Parathyroid adenoma (tissue), 2 donors: Measurements from ENCODE around the gene SIGMAR1.
"Not testable (repeated sequence)": the region's sequence is repeated elsewhere in the genome, so short reads cannot be mapped to it uniquely, and the experiment has no call there.

Source experiments
- H2AFZ ChIP-seq: fragments of 300-600 bp; sonication (generic); one replicate; pipeline ENCODE4 v1.7.0; 2017; ENCODE audit warnings: antibody characterized with exemption, mild to moderate bottlenecking
- H3K27ac ChIP-seq: fragments of 300-600 bp; sonication (generic); one replicate; pipeline ENCODE4 v1.7.0; 2017
- H3K27me3 ChIP-seq: fragments of 300-600 bp; sonication (generic); one replicate; pipeline ENCODE4 v1.7.0; 2017; ENCODE audit warnings: low read length; ENCODE audit not compliant: control insufficient read depth, insufficient read depth
- H3K36me3 ChIP-seq: fragments of 300-600 bp; sonication (generic); one replicate; pipeline ENCODE4 v1.7.0; 2017; ENCODE audit warnings: low read length; ENCODE audit not compliant: control insufficient read depth, insufficient read depth
- H3K4me1 ChIP-seq: fragments of 300-600 bp; sonication (generic); one replicate; pipeline ENCODE4 v1.7.0; 2017; ENCODE audit warnings: control low read depth
- H3K4me2 ChIP-seq: fragments of 300-600 bp; sonication (generic); one replicate; pipeline ENCODE4 v1.7.0; 2017; ENCODE audit warnings: low read length
- H3K4me3 ChIP-seq: fragments of 300-600 bp; sonication (generic); one replicate; pipeline ENCODE4 v1.7.0; 2017; ENCODE audit warnings: low read depth, low read length
- H3K79me2 ChIP-seq: fragments of 300-600 bp; sonication (generic); one replicate; pipeline ENCODE4 v1.7.0; 2017; ENCODE audit warnings: control low read depth
- H3K9ac ChIP-seq: fragments of 300-600 bp; sonication (generic); one replicate; pipeline ENCODE4 v1.7.0; 2017; ENCODE audit warnings: mild to moderate bottlenecking
- H3K9me3 ChIP-seq: fragments of 300-600 bp; sonication (generic); one replicate; pipeline ENCODE4 v1.7.0; 2017; ENCODE audit warnings: low read length; ENCODE audit not compliant: control insufficient read depth
- CTCF ChIP-seq: fragments of 300-600 bp; sonication (generic); IDR thresholded peaks from one replicate; pipeline ENCODE4 v1.7.0; 2017; ENCODE audit warnings: antibody characterized with exemption, mild to moderate bottlenecking
- donor health status: primary hyperparathyroidism.

SIGMAR1 gene

GRCh38 chr9:34642679-34643078 lies 5.1 kb upstream of the SIGMAR1 start:
- no peaks in the 10 kb centered on the region for H3K9me3 ChIP-seq
- no peaks in the 10 kb centered on the region for H3K27me3 ChIP-seq
- H3K79me2 ChIP-seq = peaks cover under 1% of the 10 kb centered on the region
- H3K4me3 ChIP-seq = no peak overlapping the region
- H3K4me1 ChIP-seq = peaks cover 4% of the 10 kb centered on the region
- H2AFZ ChIP-seq = no peak overlapping the region
- no peak for TF ChIP-seq CTCF
- H3K4me2 ChIP-seq = no peak overlapping the region
- no peak overlapping the region for H3K27ac ChIP-seq
- H3K9ac ChIP-seq = no peak overlapping the region
- H3K36me3 ChIP-seq = no peaks in the 10 kb centered on the region

GRCh38 chr9:34639322-34639721 lies 1.7 kb upstream of the SIGMAR1 start:
- H3K27me3 ChIP-seq, H3K79me2 ChIP-seq, H3K9me3 ChIP-seq, H3K27ac ChIP-seq, H3K9ac ChIP-seq, H3K4me3 ChIP-seq, H3K4me1 ChIP-seq, H3K36me3 ChIP-seq, H3K4me2 ChIP-seq, H2AFZ ChIP-seq: not testable (repeated sequence)

DNA sequence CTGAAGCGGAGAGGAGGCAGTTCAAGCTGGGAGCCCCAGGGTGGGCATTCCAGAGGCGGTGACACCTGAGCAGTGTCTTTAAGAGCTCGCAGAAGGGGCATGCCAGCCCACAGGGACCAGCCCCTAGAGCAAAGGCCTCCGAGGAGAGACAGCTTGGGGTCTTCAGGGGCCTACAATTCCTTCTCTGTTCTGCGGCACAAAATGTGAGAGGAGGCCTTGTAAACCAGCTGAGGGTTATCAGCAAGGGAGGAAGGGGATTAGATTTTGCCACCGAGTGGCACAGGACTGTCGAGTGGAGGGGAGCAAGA lies 505 bp upstream of the SIGMAR1 start:
- Histone ChIP-seq H3K4me2 (peak overlapping the region; percentile 90), H3K36me3 (no peaks in the 10 kb centered on the region)

DNA sequence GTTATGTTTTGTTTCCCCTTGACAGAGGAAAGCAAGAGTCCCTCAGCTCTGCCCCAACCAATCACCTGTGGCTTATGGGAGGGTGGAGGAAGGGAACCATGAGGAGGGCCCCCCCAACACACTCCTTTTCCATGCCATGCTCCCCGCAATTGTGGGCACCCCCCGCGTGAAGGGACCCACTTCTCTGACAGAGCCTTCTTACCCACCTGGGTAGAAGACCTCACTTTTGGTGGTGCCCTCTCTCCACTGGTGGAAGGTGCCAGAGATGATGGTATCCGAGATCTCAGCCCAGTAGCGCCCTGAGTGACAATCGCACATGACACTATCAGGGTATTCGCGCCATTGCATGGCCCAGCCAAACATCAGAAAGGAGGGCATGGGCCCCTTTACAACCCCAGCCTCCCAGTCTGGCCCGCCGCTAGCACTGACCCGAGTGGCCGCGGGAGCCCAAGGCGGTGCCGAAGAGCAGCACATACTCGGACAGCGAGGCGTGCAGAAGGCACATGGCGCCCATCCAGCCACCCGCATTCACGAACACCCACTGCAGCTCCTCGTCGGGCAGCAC lies 714 bp downstream of the SIGMAR1 start:
- no peaks in the 10 kb centered on the region for H3K27me3 ChIP-seq
- TF ChIP-seq CTCF = no peak
- peak overlapping the region; percentile 78 for H3K27ac ChIP-seq
- H3K4me2 ChIP-seq = peak overlapping the region; percentile 90
- H3K4me3 ChIP-seq = peak overlapping the region; percentile 71
- no peaks in the 10 kb centered on the region for H3K9me3 ChIP-seq
- H3K4me1 ChIP-seq = peaks cover 5% of the 10 kb centered on the region
- no peaks in the 10 kb centered on the region for H3K79me2 ChIP-seq
- no peak overlapping the region for H3K9ac ChIP-seq
- no peaks in the 10 kb centered on the region for H3K36me3 ChIP-seq
- H2AFZ ChIP-seq = peak overlapping the region; percentile 96

More for the DNA sequence above, 505 bp upstream of the SIGMAR1 start:
- Histone ChIP-seq H3K9ac (no peak overlapping the region), H3K9me3 (no peaks in the 10 kb centered on the region), H3K27me3 (no peaks in the 10 kb centered on the region), H2AFZ (peak overlapping the region; percentile 96), H3K79me2 (no peaks in the 10 kb centered on the region), H3K27ac (peak overlapping the region; percentile 78), H3K4me3 (peak overlapping the region; percentile 71), H3K4me1 (peaks cover 5% of the 10 kb centered on the region)
- TF ChIP-seq CTCF = no peak

DNA sequence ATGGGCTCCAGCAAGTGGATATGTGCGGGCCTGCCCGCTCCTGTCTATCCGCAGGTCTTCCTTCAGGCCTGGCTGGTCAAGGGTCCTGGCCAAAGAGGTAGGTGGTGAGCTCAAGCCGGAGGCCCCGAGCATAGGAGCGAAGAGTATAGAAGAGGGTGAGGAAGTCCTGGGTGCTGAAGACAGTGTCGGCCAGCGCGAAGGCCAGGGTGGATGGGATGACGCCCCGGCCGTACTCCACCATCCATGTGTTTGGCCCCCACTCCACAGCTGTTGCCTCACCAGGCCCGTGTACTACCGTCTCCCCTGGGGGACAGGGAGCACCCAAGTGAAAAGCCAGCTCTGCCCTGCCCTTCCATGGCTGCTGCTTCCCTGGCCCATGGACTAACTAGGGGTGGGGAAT lies 2.0 kb downstream of the SIGMAR1 start:
- Histone ChIP-seq H3K79me2 (no peaks in the 10 kb centered on the region), H3K4me2 (no peak overlapping the region), H3K4me1 (peaks cover 5% of the 10 kb centered on the region)

More for the DNA sequence above, 2.0 kb downstream of the SIGMAR1 start:
- no peak for TF ChIP-seq CTCF
- Histone ChIP-seq H3K4me3 (no peak overlapping the region), H3K36me3 (no peaks in the 10 kb centered on the region), H3K9me3 (no peaks in the 10 kb centered on the region), H3K27ac (no peak overlapping the region), H3K27me3 (no peaks in the 10 kb centered on the region), H3K9ac (no peak overlapping the region), H2AFZ (no peak overlapping the region)
